ENCODE measurements around the gene HPCAL1. TPM values are rescaled to one million over a fixed set of nuclear protein-coding genes. Genes with fewer than 3 reads are reported as not detected.

HPCAL1 gene
- total and polyA plus RNA-seq, 2 donors (not counting 3 experiments of a cell fraction or from before 2014, with no cell fraction given): 56.5 to 77.4 TPM

GRCh38 chr2:10352972-10353371 is 50.3 kb downstream of the HPCAL1 start:
- Histone ChIP-seq H3K27ac (ENCODE audit: insufficient read depth, low read depth, low read length) (no peak overlapping the region), H3K4me2 (ENCODE audit: insufficient read depth, low read length) (no peak overlapping the region), H3K9me1 (replicated peaks; ENCODE audit: control insufficient read depth, extremely low read depth, insufficient read depth, low read length) (no peaks in the 10 kb centered on the region), H4K20me1 (replicated peaks; ENCODE audit: control insufficient read depth, extremely low read depth, insufficient read depth, low read length) (no peaks in the 10 kb centered on the region), H3K36me3 (ENCODE audit: control insufficient read depth in 2 of 2, extremely low read depth in 1 of 2, insufficient read depth in 2 of 2, low read length in 2 of 2) (no peaks in the 10 kb centered on the region), H2AFZ (ENCODE audit: low read depth, low read length) (no peak overlapping the region), H3K4me1 (ENCODE audit: control insufficient read depth, extremely low read depth, insufficient read depth, low read length) (peaks cover 9% of the 10 kb centered on the region), H3K9me3 (replicated peaks; ENCODE audit: control insufficient read depth, insufficient read depth, low read length) (no peaks in the 10 kb centered on the region), H3K27me3 (ENCODE audit: control insufficient read depth in 2 of 2, insufficient read depth in 2 of 2, low read length in 2 of 2) (no peaks in the 10 kb centered on the region), H3K79me2 (ENCODE audit: control insufficient read depth, insufficient read depth, low read length) (peaks cover 29% of the 10 kb centered on the region), H3K4me3 (replicated peaks in 1 of 3; ENCODE audit: insufficient read depth in 1 of 3, low read depth in 1 of 3, low read length in 3 of 3) (no peak overlapping the region), H3K9ac (replicated peaks; ENCODE audit: extremely low read depth, insufficient read depth, low read length) (no peak overlapping the region)
- DNase-seq (ENCODE audit: low read depth, low spot score) (no peak), FAIRE-seq (no peak)
- intact Hi-C loops (cut with micrococcal nuclease) (no loop called here), dilution Hi-C loops (cut with MboI; ENCODE audit: extremely low pct_ligation_motif_present, low sequenced_read_pairs) (no loop called here)
- BruUV-seq (replicated peaks): no TSS peak
- TF ChIP-seq CTCF (IDR thresholded peaks at IDR 0.05; ENCODE audit: extremely low read depth in 1 of 2, insufficient read depth in 1 of 2, low read depth in 1 of 2, low read length in 2 of 2) (no peak), MAX (IDR thresholded peaks at IDR 0.05; ENCODE audit: insufficient read depth, insufficient read length) (no peak), POLR2A (IDR thresholded peaks at IDR 0.05; ENCODE audit: low read depth, low read length) (no peak)
- POLR2A ChIA-PET: no interaction called here
- CTCF ChIA-PET: interaction anchor here (1.2 to 2.0 kb wide), 3 partner anchors 17 to 229 kb away, joined by 3 to 5 read pairs (median 4); no protein-coding TSS in a partner anchor

GRCh38 chr2:10353931-10354330 is 51.2 kb downstream of the HPCAL1 start:
- Histone ChIP-seq H3K27ac (ENCODE audit: insufficient read depth, low read depth, low read length) (no peak overlapping the region), H3K9me3 (replicated peaks; ENCODE audit: control insufficient read depth, insufficient read depth, low read length) (no peaks in the 10 kb centered on the region), H3K36me3 (ENCODE audit: control insufficient read depth in 2 of 2, extremely low read depth in 1 of 2, insufficient read depth in 2 of 2, low read length in 2 of 2) (no peaks in the 10 kb centered on the region), H3K27me3 (ENCODE audit: control insufficient read depth in 2 of 2, insufficient read depth in 2 of 2, low read length in 2 of 2) (no peaks in the 10 kb centered on the region), H3K79me2 (ENCODE audit: control insufficient read depth, insufficient read depth, low read length) (peaks cover 26% of the 10 kb centered on the region), H3K4me1 (ENCODE audit: control insufficient read depth, extremely low read depth, insufficient read depth, low read length) (peaks cover 3% of the 10 kb centered on the region), H2AFZ (ENCODE audit: low read depth, low read length) (no peak overlapping the region), H3K4me2 (ENCODE audit: insufficient read depth, low read length) (no peak overlapping the region), H3K9ac (replicated peaks; ENCODE audit: extremely low read depth, insufficient read depth, low read length) (no peak overlapping the region), H3K4me3 (replicated peaks in 1 of 3; ENCODE audit: insufficient read depth in 1 of 3, low read depth in 1 of 3, low read length in 3 of 3) (no peak overlapping the region), H3K9me1 (replicated peaks; ENCODE audit: control insufficient read depth, extremely low read depth, insufficient read depth, low read length) (no peaks in the 10 kb centered on the region), H4K20me1 (replicated peaks; ENCODE audit: control insufficient read depth, extremely low read depth, insufficient read depth, low read length) (no peaks in the 10 kb centered on the region)
- no TSS peak for BruUV-seq (replicated peaks)
- CTCF ChIA-PET: interaction anchor here (1.2 kb wide), 1 partner anchor 16 kb away, joined by 3 read pairs; no protein-coding TSS in a partner anchor
- TF ChIP-seq FOS (IDR thresholded peaks at IDR 0.05; ENCODE audit: borderline replicate concordance, insufficient read depth, low read length): no peak
- TF ChIP-seq GATA2 (IDR thresholded peaks at IDR 0.05; ENCODE audit: insufficient read depth, insufficient read length, low read depth, low read length): no peak
- no peak for TF ChIP-seq JUN (IDR thresholded peaks at IDR 0.05; ENCODE audit: borderline replicate concordance, insufficient read depth, insufficient read length, low read depth)
- TF ChIP-seq MAX (IDR thresholded peaks at IDR 0.05; ENCODE audit: insufficient read depth, insufficient read length): no peak
- no peak for TF ChIP-seq MYC (IDR thresholded peaks at IDR 0.05; ENCODE audit: low read depth, low read length)
- no peak for TF ChIP-seq POLR2A (IDR thresholded peaks at IDR 0.05; ENCODE audit: low read depth, low read length)
- TF ChIP-seq POLR2AphosphoS5 (IDR thresholded peaks at IDR 0.05; ENCODE audit: insufficient read depth, low read depth, low read length): no peak
- no peak for TF ChIP-seq EZH2 (IDR thresholded peaks at IDR 0.05; ENCODE audit: borderline replicate concordance, low read depth, low read length, severe bottlenecking)
- no peak for TF ChIP-seq CTCF (IDR thresholded peaks at IDR 0.05; ENCODE audit: extremely low read depth in 1 of 2, insufficient read depth in 1 of 2, low read depth in 1 of 2, low read length in 2 of 2)
- DNase-seq (ENCODE audit: low read depth, low spot score) (no peak), FAIRE-seq (no peak)
- dilution Hi-C loops (cut with MboI; ENCODE audit: extremely low pct_ligation_motif_present, low sequenced_read_pairs) (no loop called here), intact Hi-C loops (cut with micrococcal nuclease) (no loop called here)
- POLR2A ChIA-PET: no interaction called here

Data from endothelial cell of umbilical vein (primary cell).